GM18867 (cell line): ENCODE data around the gene SWAP70.
"Not testable (repeated sequence)": the region's sequence is repeated elsewhere in the genome, so short reads cannot be mapped to it uniquely, and the experiment has no call there.

Experiments
- ATAC-seq: cut with Tn5 transposase; IDR thresholded peaks from one replicate; pipeline ENCODE4 v1.9.1; 2021; ENCODE audit warnings: mild to moderate bottlenecking, moderate library complexity; ENCODE audit not compliant: unreplicated experiment

The SWAP70 gene

DNA sequence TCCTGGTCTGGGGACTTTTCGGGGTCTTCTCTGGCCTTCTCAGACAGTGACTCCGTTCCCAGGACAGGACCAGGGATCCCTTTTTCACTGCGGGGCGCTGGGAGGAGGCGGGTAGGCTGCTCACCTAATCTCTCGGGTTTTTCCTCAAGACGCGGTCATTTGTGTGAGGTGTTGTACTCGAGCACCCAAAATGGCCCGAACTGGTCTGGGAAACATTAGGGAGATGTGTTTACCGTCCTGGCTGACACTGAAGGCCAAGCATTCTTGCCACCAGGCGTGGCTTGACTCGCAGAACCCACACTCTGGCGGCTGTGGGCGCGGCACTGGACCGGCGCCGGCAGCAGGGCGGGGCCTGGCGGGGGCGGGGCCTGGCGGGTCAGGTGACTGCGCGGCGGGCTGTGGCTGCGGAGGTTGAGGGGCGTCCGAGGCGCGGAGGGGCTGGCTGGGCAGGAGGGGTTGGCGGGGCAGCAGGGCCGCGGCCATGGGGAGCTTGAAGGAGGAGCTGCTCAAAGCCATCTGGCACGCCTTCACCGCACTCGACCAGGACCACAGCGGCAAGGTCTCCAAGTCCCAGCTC, at the start of gene SWAP70:
Gene SWAP70, plus strand, starts transcription at position 379 of the 577 bp plus-strand sequence. Its CDS starts 103 bp downstream, at position 482.
- peak; percentile 81 for ATAC-seq

DNA sequence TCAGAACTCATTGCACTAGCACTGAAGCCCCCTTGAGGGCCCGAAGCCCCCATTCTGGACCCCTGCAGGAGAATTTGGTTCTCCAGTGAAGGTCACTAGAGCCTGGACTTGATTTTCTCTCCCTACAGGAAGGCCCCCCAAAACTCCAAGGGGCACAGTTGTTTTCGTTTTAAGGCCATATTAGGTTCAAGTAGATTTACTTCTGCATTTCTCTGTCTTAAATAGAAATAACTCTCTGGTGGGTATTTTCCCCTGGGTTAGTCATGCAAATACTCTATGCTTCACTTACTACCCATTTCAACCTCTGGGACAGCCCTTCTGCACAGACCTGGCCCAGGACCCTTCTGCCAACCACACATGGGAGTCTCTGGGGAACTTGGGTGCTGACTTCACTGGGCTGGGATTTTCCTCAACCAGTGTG, 48.8 kb upstream of the SWAP70 start:
- ATAC-seq, result peak; percentile 53

DNA sequence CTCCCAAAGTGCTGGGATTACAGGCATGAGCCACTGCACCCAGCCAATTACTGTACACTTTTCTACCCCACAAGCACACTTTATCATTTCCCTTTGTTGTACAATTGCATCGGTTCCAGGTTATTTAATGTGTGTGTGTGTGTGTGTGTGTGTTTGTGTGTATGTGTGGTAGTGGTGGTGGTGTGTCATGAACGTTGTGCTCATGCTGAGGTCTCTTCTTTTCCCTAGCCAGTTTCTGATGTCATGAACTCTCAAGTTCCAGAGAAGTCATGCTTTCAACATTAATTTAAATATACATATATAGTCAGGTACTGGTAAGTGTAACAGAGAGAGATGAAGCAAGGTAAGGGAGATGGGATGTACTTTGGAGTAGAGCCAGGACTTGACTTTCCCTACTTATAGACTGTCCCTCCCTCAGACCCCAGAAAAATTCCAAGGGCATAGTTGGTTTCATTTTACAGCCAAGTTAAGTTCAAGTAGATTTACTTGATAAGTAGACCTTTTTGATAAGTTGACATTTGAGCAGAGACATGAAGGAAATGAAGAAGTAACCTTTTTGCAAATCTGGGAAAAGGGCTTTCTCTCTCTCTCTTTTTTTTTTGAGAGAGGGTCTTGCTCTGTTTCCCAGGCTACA, 47.7 kb upstream of the SWAP70 start:
- ATAC-seq, result no peak

DNA sequence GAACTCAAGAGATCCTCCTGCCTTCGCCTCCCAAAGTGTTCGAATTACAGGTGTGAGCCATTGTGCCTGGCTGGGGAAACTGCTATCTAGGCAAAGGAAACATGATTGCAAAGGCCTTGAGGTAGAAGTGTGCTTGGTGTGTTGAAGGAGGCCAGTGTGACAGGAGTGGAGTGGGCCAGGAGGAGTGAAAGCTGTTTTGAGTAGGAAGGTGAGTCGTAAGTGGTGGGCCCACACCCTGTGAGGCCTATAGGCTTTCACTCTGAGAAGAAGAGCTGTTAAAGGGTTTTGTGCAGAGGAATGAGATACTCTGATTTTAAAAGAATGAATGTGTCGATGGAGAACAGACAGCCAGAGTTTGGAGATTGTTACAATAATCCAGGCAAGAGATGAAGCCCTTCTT, 47.0 kb upstream of the SWAP70 start:
- no peak for ATAC-seq

DNA sequence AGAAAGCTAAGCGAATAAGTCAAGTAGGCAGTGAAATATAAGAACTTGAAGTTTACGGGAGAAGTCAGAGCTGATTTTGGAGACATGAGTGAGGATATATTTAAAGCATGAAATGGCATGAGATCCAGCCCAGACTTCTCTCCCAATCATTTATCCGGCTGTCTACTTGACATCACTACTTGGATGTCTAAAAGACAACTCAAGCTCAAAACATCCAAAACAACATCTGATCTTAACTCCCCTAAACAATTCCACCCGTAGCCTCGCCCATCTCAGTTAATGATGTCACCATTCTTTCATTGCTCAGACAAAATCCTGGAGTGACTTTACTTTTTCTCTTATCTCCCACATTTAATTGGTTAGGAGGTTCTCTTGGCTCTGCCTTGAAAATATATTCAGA, 45.9 kb upstream of the SWAP70 start:
- no peak for ATAC-seq

DNA sequence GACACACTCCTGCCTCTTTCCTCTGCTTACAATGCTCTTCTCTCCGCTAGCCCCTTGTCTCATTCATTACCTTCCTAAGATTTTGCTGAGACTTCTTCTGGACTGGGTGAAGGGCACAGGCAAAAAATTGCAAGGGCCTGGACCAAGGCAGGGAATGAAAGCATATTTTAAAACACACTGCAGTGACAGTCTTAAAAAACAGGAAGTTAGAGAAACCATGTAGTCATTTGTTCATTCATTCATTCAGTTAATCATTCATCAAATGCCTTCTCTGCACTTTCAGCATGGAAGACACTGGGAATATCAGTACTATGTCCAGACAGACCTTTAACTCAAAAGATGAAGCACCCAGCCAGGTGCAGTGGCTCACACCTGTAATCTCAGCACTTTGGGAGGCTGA, 44.9 kb upstream of the SWAP70 start:
- no peak for ATAC-seq

DNA sequence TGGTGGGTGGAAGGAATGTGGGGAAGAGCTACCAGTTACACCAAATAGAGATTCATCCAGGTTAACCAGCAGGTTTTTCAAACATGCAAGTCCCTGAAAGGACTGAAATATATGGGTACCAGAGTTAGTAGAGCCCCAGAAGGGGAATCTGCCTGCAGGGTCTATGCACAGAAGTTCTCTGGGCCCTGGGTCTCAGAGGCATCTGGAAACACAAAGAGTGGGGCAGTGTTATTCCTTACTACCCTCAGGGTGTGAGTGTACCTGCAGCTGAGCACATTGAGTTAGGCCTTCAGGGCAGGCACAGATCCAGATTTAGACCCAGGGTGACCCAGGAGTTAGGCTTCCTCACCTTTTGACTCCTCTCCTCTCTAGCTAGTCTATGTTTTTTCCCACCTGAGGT, 43.9 kb upstream of the SWAP70 start:
- no peak for ATAC-seq

DNA sequence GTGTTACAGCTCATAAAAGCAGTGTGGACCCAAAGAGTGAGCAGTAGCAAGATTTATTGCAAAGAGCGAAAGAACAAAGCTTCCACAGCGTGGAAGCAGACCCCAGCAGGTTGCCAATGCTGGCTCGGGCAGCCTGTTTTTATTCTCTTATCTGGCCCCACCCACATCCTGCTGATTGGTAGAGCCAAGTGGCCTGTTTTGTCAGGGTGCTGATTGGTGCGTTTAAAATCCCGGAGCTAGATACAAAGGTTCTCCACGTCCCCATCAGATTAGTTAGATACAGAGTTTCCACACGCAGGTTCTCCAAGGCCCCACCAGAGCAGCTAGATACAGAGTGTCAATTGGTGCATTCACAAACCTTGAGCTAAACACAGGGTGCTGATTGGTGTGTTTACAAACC, 41.5 kb upstream of the SWAP70 start:
- not testable (repeated sequence) for ATAC-seq

DNA sequence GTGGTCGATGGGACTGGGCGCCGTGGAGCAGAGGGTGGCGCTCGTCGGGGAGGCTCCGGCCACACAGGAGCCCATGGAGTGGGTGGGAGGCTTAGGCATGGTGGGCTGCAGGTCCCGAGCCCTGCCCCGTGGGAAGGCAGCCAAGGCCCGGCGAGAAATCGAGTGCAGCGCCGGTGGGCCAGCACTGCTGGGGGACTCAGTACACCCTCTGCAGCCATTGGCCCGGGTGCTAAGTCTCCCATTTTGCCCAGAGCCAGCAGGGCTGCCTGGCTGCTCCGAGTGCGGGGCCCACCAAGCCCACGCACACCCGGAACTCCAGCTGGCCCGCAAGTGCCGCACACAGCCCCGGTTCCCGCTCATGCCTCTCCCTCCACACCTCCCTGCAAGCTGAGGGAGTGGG, 40.8 kb upstream of the SWAP70 start:
- ATAC-seq, result not testable (repeated sequence)

DNA sequence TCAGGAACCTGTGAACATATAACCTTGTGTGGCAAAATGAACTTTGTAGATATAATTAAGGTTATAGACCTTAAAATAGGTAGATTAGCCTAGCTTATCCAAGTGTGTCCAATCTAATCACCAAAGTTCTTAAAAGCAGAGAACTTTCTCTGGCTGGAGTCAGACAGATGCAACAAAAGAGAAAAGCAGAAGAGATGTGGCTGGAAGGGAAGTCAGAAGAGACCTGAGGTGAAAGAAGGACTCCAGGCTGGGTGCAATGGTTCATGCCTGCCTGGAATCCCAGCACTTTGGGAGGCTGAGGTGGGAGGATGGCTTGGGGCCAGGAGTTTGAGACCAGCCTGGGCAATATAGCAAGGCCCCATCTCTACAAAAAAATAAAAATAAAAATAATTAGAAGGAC, 39.4 kb upstream of the SWAP70 start:
- ATAC-seq, result no peak

DNA sequence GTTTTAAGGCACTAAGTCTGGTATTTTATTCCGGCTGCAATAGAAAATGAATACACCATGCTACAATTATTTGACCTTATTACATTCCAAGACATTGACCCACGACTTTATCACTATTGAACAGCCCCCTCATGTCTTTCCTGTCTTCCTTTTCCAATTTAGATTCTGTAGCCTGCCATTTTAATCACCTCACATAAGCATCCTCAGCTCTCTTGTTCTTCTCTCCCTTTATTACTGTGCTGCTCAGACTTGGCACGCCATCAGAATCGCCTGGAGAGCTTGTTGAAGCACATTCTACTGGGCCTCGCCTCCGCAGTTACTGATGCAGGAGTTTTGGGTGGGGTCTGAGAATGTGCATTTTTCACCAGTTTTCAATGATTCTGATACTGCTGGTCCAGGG, 38.7 kb upstream of the SWAP70 start:
- ATAC-seq, result no peak

DNA sequence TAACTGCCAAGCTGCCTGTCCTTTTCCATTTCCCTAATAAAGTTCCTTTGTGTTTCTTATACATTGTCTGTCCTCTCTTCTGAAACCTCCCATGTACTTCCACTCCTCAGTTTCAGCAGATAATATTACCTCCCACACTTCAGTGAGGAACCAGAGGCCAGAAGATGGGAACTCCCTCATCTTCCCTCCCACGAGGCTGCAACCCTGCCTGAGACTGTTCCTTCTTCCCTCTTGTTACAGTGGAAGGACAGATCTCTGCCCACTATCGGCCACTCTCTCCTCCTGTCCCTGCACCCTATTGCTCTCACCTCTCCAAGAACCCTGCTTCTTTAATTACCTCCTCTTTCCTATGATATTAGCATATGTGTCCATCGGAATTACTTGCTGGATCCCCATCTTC, 38.1 kb upstream of the SWAP70 start:
- no peak for ATAC-seq

DNA sequence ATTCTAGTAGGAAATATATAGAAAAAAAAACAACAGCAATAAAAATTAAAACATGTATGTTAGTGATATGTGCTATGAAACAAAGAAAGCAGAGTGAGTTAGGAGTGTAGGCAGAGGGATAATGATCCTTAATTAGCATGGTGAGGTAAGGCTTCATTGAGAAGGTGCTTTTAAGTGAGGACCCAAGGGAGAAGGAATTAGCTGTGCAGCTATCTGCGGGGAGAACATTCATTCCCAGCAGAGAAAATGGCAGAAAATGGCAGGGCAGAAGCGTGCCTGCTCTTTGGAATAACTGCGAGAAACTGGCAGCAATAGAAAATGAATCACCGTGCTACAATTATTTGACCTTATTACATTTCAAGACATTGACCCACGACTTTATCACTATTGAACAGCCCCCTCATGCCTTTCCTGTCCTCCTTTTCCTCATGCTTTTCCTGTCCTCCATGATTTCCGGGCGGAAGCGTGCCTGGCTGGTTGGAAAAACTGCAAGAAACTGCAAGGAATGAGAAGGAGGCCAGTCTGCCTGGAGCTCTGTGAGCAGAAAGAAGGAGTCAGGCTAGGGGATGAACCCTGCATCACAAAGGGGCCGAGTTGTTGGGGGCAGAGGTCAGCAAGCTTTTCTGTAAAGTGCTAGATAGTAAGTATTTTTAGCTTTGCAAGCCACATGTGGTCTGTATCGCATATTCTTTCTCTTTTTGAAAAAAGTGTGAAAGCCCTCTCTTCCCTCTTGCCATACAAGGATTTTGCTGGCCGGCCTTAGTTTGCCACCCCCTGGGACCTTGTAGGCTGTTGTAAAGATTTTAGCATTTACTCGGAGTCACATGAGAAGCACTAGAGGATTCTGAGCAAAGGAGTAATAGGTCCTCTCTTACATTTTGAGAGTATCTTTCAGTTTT, 37.1 kb upstream of the SWAP70 start:
- ATAC-seq, result peak; percentile 68

DNA sequence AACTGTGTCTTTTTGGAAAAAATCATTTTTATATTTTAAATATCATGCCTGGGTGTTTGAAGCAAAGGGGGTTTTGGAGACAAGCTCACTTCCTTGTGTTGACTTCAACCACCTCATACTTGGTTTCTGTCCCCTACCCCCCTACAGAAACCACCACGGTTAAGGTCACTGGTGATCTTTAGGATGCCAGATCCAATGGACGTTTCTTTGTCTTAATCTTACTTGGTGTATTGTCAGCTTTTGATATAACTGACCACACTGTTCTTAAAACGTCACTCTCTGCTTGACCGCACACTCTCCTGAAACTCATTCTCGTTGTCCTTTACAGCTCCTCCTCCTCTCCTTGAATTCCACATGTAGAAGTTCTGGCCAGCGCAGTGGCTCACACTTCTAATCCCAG, 34.8 kb upstream of the SWAP70 start:
- peak; percentile 62 for ATAC-seq

DNA sequence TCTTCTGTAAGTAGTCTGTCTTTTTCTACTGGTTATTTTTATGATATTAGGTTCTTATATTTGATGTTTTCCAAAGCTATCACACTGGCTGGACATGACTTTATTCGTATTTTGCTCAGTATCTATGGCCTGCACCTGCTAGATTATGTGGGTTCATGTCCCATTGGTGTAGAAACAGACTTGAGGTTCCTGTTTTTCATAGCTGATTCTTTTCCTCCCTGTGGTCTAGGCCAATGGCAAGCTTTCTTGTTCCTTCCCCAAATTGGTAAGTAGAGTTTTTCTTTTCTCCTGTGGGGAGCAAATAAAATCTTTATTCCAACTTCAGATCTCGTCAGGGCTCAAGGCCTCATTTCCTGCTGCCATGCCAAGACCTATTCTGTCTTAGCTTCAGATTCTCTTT, 30.2 kb upstream of the SWAP70 start:
- no peak for ATAC-seq

DNA sequence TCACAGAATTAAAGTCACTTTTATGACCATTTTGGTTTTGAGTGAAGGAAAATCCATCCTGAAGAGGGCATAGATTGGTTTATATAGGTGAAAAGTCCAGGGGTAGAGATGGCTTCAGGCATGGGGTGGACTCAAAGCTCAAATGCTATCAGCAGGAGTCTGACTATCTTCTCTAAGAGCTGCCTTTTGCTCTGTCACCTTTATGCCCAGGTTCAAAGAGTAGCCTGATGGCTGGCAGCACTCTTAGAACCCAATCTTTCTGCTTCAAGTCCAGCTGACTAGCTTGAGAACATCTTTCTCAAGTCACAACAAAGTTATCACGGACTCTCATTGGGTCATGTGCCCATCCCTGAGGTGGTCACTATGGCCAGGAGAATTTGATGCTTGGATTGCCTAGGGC, 27.2 kb upstream of the SWAP70 start:
- ATAC-seq, result no peak

DNA sequence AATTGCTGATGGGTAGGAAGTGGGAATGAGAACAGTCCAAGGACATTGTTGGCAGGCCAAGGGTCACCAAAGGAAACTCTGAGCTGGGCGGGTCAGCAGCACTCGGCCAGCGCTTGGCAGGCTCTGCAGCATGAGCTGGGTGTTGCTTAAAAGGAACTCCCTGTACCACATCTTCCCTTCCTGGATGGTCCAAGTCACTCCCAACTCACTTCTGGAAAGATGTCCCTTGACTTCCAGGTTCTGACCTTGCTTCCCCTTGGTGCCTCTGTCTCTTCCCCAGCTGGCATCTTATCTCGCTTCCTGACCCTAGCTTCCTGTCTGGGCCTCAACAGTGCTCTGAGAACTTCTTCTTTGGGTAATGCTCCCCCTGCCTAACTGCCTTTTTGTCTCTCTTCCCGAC, 24.8 kb upstream of the SWAP70 start:
- ATAC-seq, result no peak

DNA sequence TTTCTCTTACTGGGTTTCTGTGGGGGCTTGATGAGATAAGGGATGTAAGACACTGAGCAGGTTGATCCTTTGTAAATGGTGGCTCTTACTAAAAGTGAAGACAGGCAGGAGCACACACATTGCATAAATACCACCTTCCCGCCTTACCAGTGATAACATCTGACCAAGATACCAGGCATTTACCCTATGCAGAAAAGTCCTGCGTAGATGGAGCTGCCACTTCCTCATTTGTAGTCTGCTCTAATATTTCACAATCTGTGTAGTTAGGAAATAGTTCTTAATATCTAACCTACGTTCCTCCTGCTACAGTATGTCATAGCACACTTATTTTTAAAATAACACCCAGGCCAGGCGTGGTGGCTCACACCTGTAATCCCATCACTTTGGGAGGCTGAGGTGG, 23.9 kb upstream of the SWAP70 start:
- ATAC-seq, result no peak

DNA sequence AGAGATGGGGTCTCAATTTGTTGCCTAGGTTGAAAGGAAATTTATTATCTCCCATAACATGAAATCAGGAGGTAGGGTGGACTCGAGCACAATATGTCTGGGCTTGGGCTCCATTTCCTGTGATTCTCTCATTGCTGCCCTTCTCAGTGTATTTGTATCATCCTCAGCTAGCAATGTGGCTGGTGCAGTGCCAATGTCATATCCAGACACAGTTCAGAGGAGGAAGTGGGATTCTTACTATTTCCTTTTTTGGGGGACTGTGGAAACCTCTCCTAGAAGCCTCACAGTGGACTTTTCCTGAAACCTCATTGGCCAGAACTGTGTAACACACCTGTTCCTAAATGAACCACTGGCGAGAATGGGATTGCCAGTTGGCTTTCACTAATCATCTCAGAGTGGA, 21.0 kb upstream of the SWAP70 start:
- no peak for ATAC-seq

DNA sequence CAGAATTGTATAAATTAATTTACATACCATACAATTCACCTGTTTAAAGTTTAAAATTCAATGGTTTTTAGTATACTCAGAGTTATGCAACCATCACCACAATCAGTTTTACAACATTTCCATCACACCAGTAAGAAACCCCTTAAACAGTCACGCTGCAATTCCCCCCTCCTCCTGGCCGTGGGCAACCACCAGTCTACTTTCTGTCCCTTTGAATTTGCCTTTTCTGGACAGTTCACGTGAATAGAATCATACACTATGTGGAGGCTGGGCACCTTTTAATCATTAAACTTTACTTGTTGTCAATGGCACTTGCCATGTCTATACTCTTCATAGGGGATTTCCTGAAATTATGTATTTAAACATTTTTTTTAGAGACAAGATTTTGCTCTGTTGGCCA, 20.1 kb upstream of the SWAP70 start:
- peak; percentile 70 for ATAC-seq

DNA sequence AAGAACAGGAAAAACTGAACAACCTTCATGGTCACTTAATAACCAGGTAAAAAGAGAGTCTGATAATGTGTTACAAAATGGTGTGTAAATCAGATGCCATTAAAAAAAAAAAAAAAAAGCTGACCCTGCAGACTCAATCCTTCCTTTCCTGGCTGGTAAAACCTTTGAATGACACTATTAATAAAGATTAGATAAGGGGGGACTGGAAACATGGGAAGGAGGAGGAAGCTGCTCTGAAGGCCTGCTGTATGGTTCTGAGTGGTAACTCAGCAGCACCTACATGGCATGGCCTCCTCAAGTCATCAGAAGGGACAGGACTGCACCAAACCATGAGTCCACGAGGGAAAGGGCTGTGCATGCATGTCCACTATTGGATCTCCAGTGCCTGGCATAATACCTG, 18.0 kb upstream of the SWAP70 start:
- ATAC-seq, result no peak

DNA sequence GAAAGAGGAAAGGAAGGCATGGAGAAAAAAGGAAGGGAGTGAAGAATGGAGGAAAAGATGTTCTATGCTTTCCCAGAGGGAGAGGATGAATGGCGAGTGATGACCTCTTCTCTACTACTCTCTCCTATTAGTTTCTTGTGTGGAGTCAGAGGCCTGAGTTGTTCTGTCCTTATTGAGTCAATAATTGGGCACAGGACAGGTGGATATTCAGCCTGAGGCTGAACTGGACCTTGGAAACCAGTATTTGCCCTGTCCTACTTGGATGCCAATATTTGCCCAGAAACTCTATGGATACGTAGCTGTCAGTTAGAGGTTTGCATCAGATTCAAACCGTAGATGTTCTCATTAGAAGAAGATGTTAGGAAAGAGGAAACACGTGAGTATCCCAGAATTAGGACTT, 17.6 kb upstream of the SWAP70 start:
- no peak for ATAC-seq
